ENCODE results near the gene XPOT. TPM values are rescaled to one million over a fixed set of nuclear protein-coding genes. Genes with fewer than 3 reads are reported as not detected.

XPOT gene
- total RNA-seq, 1 experiment from 2014 or later, result 155 TPM

DNA sequence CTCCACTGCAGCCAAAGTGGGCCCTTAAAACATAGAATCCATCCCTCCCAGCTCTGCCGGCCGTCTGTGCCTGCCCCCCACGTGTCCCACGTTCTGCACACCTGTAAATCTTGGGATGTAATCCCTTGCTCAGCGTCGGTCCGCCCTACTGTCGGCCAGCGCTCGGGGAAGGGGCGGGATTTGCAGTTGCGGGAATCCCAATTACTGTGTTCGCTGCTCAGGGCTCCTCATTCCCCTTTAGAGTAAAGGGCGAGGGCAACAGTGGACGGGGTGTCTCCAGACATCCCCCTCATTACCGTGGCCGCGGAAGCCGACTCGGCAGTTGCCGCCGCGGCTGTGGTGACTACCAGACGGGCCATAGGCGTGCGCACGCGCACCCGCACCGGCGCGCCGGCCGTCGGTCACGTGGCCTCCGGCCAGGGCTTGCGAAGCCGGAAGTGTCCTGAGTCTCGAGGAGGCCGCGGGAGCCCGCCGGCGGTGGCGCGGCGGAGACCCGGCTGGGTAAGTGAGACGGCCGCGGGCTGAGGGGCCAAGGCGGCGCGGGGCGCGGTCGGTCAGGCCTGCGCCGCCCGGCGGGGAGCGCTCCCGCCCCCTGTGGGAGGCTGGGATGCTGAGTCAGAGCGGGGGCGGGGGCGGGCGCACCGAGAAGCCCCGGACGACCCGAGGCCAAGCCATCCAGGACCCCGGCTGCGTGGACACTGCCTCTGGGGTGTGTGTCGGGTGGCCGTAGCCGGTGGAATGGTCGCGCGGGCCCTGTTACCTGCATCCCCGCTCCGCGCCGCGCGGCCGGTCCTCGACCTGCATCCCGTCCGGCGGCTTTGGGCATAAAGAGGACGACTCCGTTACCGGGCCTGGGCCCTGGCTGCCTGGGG is 47.7 kb downstream of the XPOT start, which contains the start of gene TBK1:
Gene TBK1, plus strand, starts transcription at position 434 of the 872 bp plus-strand sequence. CDS start 3,751 bp downstream, outside the sequence.
- ChIA-PET POLR2A (no interaction called here), CTCF (no interaction called here)
- intact Hi-C loops (cut with micrococcal nuclease; ENCODE audit: unreplicated experiment), result no loop called here
- DNase-seq (ENCODE audit: low read depth, low spot score), result no peak
- peaks cover 7% of the 10 kb centered on the region for H3K4me1 ChIP-seq (ENCODE audit: control insufficient read depth, insufficient read depth, low read length)
- H3K27ac ChIP-seq (ENCODE audit: low read length), result peak within 1 kb of the TSS; percentile 93
- TF ChIP-seq SIN3A (IDR thresholded peaks at IDR 0.05; ENCODE audit: borderline replicate concordance, insufficient read depth, low read depth, low read length) (peak; percentile 73; the same call in 1 of the 2 replicates), POLR2AphosphoS5 (IDR thresholded peaks at IDR 0.05; ENCODE audit: low read depth, low read length) (peak; percentile 86), TCF7L2 (IDR thresholded peaks at IDR 0.05; ENCODE audit: low read depth, low read length) (0 out of 2 replicates have a peak, but pooled peaks have one; percentile 33)
- TF ChIP-seq, protein P1, sequence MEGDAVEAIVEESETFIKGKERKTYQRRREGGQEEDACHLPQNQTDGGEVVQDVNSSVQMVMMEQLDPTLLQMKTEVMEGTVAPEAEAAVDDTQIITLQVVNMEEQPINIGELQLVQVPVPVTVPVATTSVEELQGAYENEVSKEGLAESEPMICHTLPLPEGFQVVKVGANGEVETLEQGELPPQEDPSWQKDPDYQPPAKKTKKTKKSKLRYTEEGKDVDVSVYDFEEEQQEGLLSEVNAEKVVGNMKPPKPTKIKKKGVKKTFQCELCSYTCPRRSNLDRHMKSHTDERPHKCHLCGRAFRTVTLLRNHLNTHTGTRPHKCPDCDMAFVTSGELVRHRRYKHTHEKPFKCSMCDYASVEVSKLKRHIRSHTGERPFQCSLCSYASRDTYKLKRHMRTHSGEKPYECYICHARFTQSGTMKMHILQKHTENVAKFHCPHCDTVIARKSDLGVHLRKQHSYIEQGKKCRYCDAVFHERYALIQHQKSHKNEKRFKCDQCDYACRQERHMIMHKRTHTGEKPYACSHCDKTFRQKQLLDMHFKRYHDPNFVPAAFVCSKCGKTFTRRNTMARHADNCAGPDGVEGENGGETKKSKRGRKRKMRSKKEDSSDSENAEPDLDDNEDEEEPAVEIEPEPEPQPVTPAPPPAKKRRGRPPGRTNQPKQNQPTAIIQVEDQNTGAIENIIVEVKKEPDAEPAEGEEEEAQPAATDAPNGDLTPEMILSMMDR (IDR thresholded peaks at IDR 0.05), result no peak
- ATAC-seq, result peak; percentile 97
- peaks cover 24% of the 10 kb centered on the region for H3K36me3 ChIP-seq (ENCODE audit: control insufficient read depth, insufficient read depth, low read length)
- in situ Hi-C loops (cut with HindIII; ENCODE audit: low pct_unique_long_range_greater_than_20kb, low sequenced_read_pairs), result no loop called here
- no TSS peak for BruUV-seq (replicated peaks)
- H3K4me3 ChIP-seq (ENCODE audit: low read depth in 2 of 2, low read length in 2 of 2), result peak within 1 kb of the TSS; percentile 84 to 94
- no peaks in the 10 kb centered on the region for H3K9me3 ChIP-seq (ENCODE audit: control insufficient read depth, insufficient read depth, low read depth, low read length)
- H3K27me3 ChIP-seq (ENCODE audit: control insufficient read depth, insufficient read depth, low read length), result no peaks in the 10 kb centered on the region

DNA sequence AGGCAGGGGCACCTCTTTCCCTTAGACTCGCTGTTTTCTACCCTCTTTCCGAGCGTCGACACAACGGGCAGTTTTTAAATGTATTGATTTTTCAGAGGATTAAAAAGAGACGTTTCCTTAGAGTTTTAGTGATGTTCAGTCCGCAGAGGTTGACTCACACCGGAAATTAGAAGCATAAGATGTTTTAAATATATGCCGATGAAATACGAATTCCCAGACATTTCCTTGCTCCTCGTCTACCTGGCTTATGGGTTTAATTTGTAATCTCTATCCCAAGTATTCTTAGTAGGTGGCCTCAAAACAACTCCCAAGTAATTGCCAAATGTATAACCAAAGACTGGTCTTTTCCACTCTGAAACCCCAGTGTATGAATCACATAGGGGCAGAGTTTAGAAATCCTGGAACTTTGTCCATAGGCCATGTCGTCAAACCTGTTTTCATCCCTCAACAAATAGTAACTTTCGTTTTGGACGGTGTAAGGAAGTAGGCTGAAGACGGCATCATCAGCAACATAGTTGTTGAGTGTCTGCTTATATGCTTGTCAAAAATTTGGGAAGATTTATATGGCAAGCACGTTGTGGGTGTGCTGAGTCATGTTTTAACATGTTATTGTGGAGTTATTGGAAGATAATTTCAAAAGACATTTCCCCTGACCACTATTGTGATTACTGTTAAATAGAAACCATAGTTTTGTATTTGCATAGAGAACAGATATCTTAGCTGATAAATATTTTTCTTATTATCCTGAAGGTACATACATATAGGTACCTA is 48.6 kb downstream of the XPOT start:
- Histone ChIP-seq H3K4me1 (ENCODE audit: control insufficient read depth, insufficient read depth, low read length) (peaks cover 11% of the 10 kb centered on the region), H3K9me3 (ENCODE audit: control insufficient read depth, insufficient read depth, low read depth, low read length) (no peaks in the 10 kb centered on the region), H3K27ac (ENCODE audit: low read length) (peak overlapping the region; percentile 93), H3K36me3 (ENCODE audit: control insufficient read depth, insufficient read depth, low read length) (peaks cover 24% of the 10 kb centered on the region), H3K27me3 (ENCODE audit: control insufficient read depth, insufficient read depth, low read length) (no peaks in the 10 kb centered on the region), H3K4me3 (ENCODE audit: low read depth in 2 of 2, low read length in 2 of 2) (peak overlapping the region; percentile 84 to 94)
- TF ChIP-seq, protein P2, sequence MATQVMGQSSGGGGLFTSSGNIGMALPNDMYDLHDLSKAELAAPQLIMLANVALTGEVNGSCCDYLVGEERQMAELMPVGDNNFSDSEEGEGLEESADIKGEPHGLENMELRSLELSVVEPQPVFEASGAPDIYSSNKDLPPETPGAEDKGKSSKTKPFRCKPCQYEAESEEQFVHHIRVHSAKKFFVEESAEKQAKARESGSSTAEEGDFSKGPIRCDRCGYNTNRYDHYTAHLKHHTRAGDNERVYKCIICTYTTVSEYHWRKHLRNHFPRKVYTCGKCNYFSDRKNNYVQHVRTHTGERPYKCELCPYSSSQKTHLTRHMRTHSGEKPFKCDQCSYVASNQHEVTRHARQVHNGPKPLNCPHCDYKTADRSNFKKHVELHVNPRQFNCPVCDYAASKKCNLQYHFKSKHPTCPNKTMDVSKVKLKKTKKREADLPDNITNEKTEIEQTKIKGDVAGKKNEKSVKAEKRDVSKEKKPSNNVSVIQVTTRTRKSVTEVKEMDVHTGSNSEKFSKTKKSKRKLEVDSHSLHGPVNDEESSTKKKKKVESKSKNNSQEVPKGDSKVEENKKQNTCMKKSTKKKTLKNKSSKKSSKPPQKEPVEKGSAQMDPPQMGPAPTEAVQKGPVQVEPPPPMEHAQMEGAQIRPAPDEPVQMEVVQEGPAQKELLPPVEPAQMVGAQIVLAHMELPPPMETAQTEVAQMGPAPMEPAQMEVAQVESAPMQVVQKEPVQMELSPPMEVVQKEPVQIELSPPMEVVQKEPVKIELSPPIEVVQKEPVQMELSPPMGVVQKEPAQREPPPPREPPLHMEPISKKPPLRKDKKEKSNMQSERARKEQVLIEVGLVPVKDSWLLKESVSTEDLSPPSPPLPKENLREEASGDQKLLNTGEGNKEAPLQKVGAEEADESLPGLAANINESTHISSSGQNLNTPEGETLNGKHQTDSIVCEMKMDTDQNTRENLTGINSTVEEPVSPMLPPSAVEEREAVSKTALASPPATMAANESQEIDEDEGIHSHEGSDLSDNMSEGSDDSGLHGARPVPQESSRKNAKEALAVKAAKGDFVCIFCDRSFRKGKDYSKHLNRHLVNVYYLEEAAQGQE (IDR thresholded peaks at IDR 0.05; ENCODE audit: insufficient read depth in 1 of 2, low read depth in 2 of 2, low read length in 1 of 2), result no peak
- 0 out of 2 replicates have a peak, but pooled peaks have one; percentile 1 for TF ChIP-seq SIN3A (IDR thresholded peaks at IDR 0.05; ENCODE audit: borderline replicate concordance, insufficient read depth, low read depth, low read length)
- ATAC-seq (0 out of 2 replicates have a peak, but pooled peaks have one; percentile 29), DNase-seq (ENCODE audit: low read depth, low spot score) (no peak)
- in situ Hi-C loops (cut with HindIII; ENCODE audit: low pct_unique_long_range_greater_than_20kb, low sequenced_read_pairs) (no loop called here), intact Hi-C loops (cut with micrococcal nuclease; ENCODE audit: unreplicated experiment) (no loop called here)
- ChIA-PET POLR2A (no interaction called here), CTCF (no interaction called here)
- TSS peak; percentile 66 for BruUV-seq (replicated peaks)
